HG03558 (cell line): ENCODE data around the gene APLP1.
"Not testable (repeated sequence)": the region's sequence is repeated elsewhere in the genome, so short reads cannot be mapped to it uniquely, and the experiment has no call there.

Experiments used
- ATAC-seq: cut with Tn5 transposase; IDR thresholded peaks from one replicate; pipeline ENCODE4 v1.9.1; 2021; ENCODE audit warnings: moderate number of reproducible peaks; ENCODE audit not compliant: unreplicated experiment; ENCODE audit errors: extremely low read depth

APLP1 gene

DNA sequence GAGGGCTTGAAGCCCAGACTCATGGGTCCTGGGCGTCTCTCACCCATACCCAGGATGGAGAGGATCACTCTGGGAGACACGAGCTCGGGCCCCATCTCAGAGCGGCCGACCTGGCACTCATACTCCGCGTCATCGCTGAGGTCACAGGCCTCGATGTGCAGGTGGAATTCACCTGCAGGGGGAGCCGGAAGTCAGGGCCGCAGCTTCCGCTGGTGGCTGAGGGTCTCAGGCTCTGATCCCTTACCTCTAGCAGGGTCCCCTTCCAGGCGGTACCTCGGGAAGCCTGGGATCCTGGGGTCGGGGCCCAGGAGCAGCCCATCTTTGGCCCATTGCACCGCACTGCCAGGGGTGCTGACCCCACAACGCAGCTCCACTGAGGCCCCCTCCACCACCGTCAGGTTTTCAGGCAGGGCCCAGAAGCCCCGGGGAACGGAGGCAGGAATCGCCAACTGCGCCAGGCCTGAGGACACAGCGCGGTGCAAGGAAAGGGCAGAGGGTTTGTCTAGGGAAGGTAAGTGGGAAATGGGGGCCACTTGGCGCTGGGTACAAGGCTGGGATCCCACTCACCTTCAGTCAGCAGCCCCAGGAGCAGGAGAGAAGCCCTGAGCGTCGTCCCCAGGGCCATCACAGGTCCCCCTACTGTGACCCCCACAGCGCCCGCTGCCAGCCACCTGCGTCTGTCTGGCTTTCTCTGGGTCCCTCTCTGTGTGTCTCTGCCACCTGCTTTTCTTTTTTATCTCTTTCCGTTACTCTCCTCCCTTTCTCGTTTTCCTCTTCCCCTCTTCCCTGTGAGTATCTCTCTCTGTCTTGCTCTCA lies 17.0 kb upstream of the APLP1 start:
- ATAC-seq = no peak

DNA sequence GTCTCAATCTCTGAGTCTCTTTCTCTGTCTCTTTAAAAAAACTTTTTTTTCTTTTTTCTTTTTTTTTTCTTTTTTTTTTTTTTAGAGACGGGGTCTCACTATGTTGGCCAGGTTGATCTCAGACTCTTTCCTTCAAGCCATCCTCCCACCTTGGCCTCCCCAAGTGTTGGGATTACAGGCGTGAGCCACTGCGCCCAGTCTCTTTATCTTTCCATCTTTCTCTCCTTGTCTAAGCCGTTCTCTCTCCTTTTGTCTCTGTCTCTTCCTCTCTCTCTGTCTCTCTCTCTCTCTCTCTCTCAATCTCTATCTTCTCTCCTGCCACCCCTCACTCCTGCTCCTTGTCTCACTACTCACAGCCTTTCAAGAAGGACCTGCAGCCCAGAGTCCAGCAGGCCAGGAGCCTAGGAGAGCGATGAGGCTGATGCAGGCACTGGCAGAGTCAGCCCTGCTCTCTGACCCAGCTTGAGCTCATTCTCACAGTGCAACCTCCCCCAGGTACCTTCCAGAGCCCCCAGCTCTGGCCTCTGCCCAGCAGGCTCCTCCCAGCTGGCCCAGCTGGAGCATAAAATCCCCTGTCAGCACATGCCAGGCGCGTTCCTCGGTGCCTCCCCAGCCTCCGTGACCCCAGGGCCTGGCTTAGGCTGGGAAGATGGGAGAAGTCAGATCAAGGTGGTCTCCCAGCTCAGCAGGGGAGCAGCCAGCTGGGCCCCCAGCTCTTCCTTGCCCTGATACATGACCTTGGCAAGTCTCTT lies 16.2 kb upstream of the APLP1 start, which contains the start of gene NPHS1:
NPHS1 (minus strand) TSS at position 476 of the 752 bp plus-strand sequence. CDS start 667 bp downstream, outside the sequence.
- ATAC-seq = no peak

GRCh38 chr19:35853038-35853756 lies 15.2 kb upstream of the APLP1 start:
- no peak for ATAC-seq

DNA sequence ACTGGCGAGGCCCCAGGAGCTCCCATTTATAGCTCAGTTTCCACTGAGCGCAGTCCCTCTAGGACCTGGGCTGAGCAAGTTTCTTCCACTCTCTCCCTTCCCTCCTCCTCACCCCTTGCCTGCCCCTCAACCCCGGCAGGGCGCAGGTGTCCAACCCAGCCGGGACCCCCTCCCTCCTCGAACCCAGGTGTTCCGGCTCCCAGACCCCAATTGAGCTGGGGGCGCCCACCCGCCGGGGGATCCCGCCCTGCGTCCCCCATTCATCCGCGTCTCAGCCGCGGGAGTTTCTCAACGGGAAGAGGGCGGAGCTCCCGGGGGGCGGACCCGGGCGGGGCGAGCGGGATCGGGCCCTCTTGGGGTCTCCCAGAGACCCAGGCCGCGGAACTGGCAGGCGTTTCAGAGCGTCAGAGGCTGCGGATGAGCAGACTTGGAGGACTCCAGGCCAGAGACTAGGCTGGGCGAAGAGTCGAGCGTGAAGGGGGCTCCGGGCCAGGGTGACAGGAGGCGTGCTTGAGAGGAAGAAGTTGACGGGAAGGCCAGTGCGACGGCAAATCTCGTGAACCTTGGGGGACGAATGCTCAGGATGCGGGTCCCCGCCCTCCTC lies 11.7 kb upstream of the APLP1 start, which contains the start of gene KIRREL2:
KIRREL2 (plus strand) TSS at position 366 of the 604 bp plus-strand sequence; CDS start at position 575, 209 bp downstream.
- ATAC-seq = no peak

DNA sequence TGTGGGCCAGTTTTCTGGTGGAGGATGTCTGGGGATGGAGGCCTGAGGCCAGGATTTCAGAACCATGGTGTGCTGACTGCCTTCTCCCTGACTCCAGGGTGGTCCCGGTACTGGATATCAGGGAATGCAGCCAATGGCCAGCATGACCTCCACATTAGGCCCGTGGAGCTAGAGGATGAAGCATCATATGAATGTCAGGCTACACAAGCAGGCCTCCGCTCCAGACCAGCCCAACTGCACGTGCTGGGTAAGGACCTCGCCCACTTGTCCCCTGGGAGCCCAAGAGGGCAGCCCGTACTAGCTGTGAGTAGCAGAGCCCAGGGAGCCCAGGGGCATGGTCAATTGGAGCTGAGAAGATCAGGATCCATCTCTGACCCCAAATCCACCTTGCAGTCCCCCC lies 10.1 kb upstream of the APLP1 start:
- no peak for ATAC-seq

- no peak for ATAC-seq
Measured at GRCh38 chr19:35859414-35859813, 9.0 kb upstream of the APLP1 start.

DNA sequence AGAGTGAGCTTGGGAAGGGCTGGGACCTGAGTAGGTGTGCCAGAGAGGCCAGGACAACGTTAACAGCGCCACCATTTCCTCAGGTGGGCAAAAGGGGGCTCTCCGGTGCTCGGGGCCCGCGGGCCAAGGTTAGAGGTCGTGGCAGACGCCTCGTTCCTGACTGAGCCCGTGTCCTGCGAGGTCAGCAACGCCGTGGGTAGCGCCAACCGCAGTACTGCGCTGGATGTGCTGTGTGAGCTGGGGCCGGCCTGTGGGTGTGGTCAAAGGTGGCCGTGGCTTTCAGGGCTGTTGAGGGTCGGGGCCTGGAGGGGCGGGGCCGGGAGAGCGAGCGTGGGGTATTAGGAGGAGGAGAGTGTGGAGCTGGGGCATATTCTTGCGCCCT lies 7.9 kb upstream of the APLP1 start:
- no peak for ATAC-seq

GRCh38 chr19:35860818-35861639 lies 7.3 kb upstream of the APLP1 start:
- ATAC-seq = no peak

- no peak for ATAC-seq
Measured at GRCh38 chr19:35861640-35862160, 6.7 kb upstream of the APLP1 start.

GRCh38 chr19:35862528-35862927 lies 5.8 kb upstream of the APLP1 start:
- no peak for ATAC-seq

GRCh38 chr19:35863018-35863417 lies 5.4 kb upstream of the APLP1 start:
- ATAC-seq = no peak

DNA sequence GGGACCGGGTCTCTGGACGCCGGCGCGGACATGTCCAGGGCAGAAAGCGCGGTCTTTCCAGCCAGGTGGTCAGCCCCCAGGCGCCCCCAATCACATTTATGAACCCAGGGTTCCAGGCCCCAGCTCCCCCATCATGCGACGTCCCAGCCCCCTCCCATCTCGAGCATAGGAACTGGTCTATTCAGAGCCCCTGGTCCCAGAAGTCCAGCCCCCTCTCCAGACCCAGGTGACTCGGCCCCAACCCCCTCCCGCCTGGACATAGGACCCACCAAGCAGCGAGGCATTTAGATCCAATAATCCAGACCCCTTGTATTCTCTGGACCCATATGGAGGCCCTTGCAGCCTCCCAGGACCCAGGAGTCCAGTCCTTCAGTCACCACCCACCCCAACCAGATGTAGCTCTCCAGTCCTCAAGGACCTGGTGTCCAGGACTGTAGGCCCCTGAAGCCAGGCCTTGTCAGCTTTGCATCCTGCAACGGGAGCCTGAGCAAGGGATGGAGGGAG lies 501 bp downstream of the APLP1 start:
- ATAC-seq = no peak

DNA sequence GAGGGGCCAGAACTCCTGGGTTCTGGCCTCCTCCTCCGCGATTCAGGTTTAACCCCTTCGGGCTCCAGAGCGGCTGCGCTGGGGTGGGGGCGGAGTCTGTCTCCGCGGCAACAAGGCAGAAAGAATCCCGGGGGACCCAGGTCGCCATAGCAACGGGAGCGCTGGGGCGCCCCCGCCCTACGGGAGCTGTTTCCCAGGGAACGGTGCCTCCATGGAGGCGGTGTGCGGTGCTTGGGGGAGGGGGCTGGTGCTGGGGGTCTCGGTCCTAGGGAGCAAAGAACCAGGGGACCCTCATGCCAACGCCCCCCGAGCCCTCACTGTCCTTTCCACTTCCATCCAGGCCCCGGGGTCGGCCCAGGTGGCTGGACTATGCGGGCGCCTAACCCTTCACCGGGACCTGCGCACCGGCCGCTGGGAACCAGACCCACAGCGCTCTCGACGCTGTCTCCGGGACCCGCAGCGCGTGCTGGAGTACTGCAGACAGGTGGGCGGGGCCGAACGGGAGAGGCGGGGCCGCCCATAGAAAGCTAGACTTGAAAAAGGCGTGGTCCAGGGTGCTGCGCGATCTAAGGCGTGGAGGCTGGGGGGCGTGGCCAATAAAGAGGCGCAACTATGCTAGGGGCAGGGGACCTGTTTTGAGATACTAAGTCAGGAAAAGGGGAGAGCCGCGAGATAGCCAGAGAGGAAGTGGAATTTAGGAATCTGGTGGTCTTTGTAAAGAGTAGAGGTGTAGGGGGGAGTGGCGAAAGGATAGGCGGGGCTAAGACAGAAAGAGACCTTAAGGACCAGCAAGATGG lies 1.2 kb downstream of the APLP1 start:
- no peak for ATAC-seq

DNA sequence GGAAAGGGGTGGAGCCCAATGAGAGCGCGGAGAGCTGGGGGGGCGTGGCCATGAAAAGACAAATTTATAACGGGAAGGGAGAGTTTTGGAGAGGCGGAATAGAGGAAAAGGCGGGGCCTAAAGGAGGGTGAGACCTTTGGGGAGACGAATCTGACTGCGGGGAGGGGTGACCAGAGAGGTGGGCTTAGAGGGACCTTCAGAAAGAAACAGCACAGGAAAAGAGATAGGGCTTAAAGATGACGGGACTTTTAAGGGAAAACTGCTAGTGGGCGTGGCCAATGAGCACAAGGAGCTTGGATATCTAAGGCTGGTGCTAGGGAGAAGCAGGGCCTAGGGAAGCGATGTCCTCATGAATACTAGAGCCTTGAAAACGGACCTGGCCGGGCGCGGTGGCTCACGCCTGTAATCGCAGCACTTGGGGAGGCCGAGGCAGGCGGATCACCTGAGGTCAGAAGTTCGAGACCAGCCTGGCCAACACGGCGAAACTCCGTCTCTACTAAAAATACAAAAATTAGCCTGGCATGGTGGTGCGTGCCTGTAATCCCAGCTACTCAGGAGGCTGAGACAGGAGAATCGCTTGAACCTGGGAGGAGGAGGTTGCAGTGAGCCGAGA lies 1.9 kb downstream of the APLP1 start:
- ATAC-seq = not testable (repeated sequence)

DNA sequence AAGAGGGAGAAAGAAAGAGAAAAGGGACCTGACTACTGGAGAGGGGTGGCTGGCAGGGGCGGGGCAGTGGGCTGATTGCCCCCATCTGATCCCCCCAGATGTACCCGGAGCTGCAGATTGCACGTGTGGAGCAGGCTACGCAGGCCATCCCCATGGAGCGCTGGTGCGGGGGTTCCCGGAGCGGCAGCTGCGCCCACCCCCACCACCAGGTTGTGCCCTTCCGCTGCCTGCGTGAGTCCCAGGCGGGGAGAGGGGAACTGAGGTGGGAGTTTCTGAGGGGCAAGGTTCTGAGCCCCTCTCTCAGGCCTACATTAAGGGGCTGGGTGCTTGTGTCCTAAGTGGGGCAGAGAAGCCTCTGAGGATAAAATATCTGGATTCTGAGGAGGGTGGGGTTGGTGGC lies 2.4 kb downstream of the APLP1 start:
- no peak for ATAC-seq

DNA sequence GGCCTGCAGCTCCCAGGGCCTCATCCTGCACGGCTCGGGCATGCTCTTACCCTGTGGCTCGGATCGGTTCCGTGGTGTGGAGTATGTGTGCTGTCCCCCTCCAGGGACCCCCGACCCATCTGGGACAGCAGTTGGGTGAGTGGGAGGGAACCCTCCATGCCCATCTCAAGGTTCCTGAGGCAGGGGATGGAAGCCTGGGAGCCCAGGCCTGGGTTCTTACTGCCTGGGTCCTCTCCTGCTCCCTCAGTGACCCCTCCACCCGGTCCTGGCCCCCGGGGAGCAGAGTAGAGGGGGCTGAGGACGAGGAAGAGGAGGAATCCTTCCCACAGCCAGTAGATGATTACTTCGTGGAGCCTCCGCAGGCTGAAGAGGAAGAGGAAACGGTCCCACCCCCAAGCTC lies 3.2 kb downstream of the APLP1 start:
- no peak for ATAC-seq

- ATAC-seq = no peak
Measured at GRCh38 chr19:35872180-35872579, 3.8 kb downstream of the APLP1 start.

- no peak for ATAC-seq
Measured at GRCh38 chr19:35874392-35874930, 6.1 kb downstream of the APLP1 start.
